Endothelial cell of umbilical vein (primary cell): ENCODE measurements around the gene GFPT1. TPM values are rescaled to one million over a fixed set of nuclear protein-coding genes. Genes with fewer than 3 reads are reported as not detected.

Source experiments
- BruUV-seq: library from RNA; stranded (reverse); fragments of 400-500 nt; replicated peaks from 2 replicates; lab custom pipeline; 2021; lab: Mats Ljungman, UMichigan
- CTCF ChIA-PET: fragments of 300-600, 350-600 bp; sonication (Branson Sonifier 250); formaldehyde crosslinking; loops from one replicate; lab custom pipeline; 2021; ENCODE audit warnings: antibody characterized with exemption, inconsistent platforms; lab: Charles Lee
- POLR2A ChIA-PET: fragments of 300-600, 350-600 bp; sonication (Branson Sonifier 250); formaldehyde crosslinking; loops from one replicate; lab custom pipeline; 2021; ENCODE audit warnings: antibody characterized with exemption, inconsistent platforms; lab: Charles Lee
- DNase-seq: peaks from one replicate; pipeline ENCODE4 v3.0.0-alpha.2; 2011; ENCODE audit warnings: low read depth, low spot score
- FAIRE-seq: peaks from 2 replicates; lab custom pipeline; 2011; peaks lifted over from hg19 to GRCh38; lab: Jason Lieb, UNC
- H2AFZ ChIP-seq: 2 replicates; pipeline ENCODE4 v1.6.0; 2012; ENCODE audit warnings: low read depth, low read length, control low read depth, inconsistent platforms
- H3K27ac ChIP-seq: 2 replicates; pipeline ENCODE4 v1.5.1; 2011; ENCODE audit warnings: low read depth, mild to moderate bottlenecking, control low read depth, low read length, moderate library complexity; ENCODE audit not compliant: insufficient read depth
- H3K27me3 ChIP-seq, 2 experiments: 2 replicates each; pipeline versions ENCODE4 v1.6.0 to v1.6.1; 2011; ENCODE audit warnings: low read length in 2 of 2, mixed read lengths in 1 of 2; ENCODE audit not compliant: control insufficient read depth in 2 of 2, insufficient read depth in 2 of 2
- H3K36me3 ChIP-seq, 2 experiments: 2 replicates in 1 of 2; 3 replicates in 1 of 2; pipeline ENCODE4 v1.5.1; 2011; ENCODE audit warnings: low read length in 2 of 2, mild to moderate bottlenecking in 1 of 2, moderate library complexity in 1 of 2; ENCODE audit not compliant: control insufficient read depth in 2 of 2, insufficient read depth in 2 of 2; ENCODE audit errors: extremely low read depth in 1 of 2
- H3K4me1 ChIP-seq: 3 replicates; pipeline ENCODE4 v1.5.1; 2011; ENCODE audit warnings: mild to moderate bottlenecking, low read length; ENCODE audit not compliant: control insufficient read depth, insufficient read depth; ENCODE audit errors: extremely low read depth
- H3K4me2 ChIP-seq: 2 replicates; pipeline ENCODE4 v1.6.1; 2011; ENCODE audit warnings: low read length, control low read depth, mixed read lengths; ENCODE audit not compliant: insufficient read depth
- H3K4me3 ChIP-seq, 3 experiments: fragments of 200-600 bp in 1 of 3; sonication (generic), shearing (Covaris generic) in 1 of 3; replicated peaks in 1 of 3; 2 replicates each; pipeline ENCODE4 v1.5.1; 2011 to 2016; ENCODE audit warnings: control low read depth in 3 of 3, low read length in 3 of 3, mild to moderate bottlenecking in 2 of 3, inconsistent platforms in 1 of 3, low read depth in 1 of 3, moderate library complexity in 1 of 3; ENCODE audit not compliant: insufficient read depth in 1 of 3
- H3K79me2 ChIP-seq: 2 replicates; pipeline ENCODE4 v1.6.0; 2012; ENCODE audit warnings: low read length, inconsistent platforms; ENCODE audit not compliant: control insufficient read depth, insufficient read depth
- H3K9ac ChIP-seq: replicated peaks from 2 replicates; pipeline ENCODE3; 2011; ENCODE audit warnings: low read length, control low read depth; ENCODE audit not compliant: insufficient read depth; ENCODE audit errors: extremely low read depth
- H3K9me1 ChIP-seq: replicated peaks from 3 replicates; pipeline ENCODE4 v1.6.0; 2011; ENCODE audit warnings: mild to moderate bottlenecking, low read length; ENCODE audit not compliant: control insufficient read depth, insufficient read depth; ENCODE audit errors: extremely low read depth
- H3K9me3 ChIP-seq: replicated peaks from 2 replicates; pipeline ENCODE4 v1.5.1; 2012; ENCODE audit warnings: low read length, inconsistent platforms; ENCODE audit not compliant: control insufficient read depth, insufficient read depth
- H4K20me1 ChIP-seq: replicated peaks from 2 replicates; pipeline ENCODE3; 2011; ENCODE audit warnings: mild to moderate bottlenecking, low read length; ENCODE audit not compliant: control insufficient read depth, insufficient read depth; ENCODE audit errors: extremely low read depth
- CTCF ChIP-seq, 2 donors: IDR thresholded peaks; 1 replicate in 1 of 2; 2 replicates in 1 of 2; pipeline ENCODE4 v1.5.1; 2011; ENCODE audit warnings: low read length in 2 of 2, mild to moderate bottlenecking in 2 of 2, moderate library complexity in 2 of 2, control low read depth in 1 of 2, inconsistent platforms in 1 of 2, low read depth in 1 of 2; ENCODE audit not compliant: insufficient read depth in 1 of 2; ENCODE audit errors: extremely low read depth in 1 of 2
- EZH2 ChIP-seq: IDR thresholded peaks from 2 replicates; pipeline ENCODE4 v1.6.1; 2012; ENCODE audit warnings: borderline replicate concordance, low read depth, mild to moderate bottlenecking, moderate library complexity, low read length, inconsistent platforms; ENCODE audit not compliant: severe bottlenecking
- FOS ChIP-seq: IDR thresholded peaks from 2 replicates; pipeline ENCODE4 v1.6.1; 2011; ENCODE audit warnings: mild to moderate bottlenecking, low read length, moderate library complexity, borderline replicate concordance; ENCODE audit not compliant: insufficient read depth
- GATA2 ChIP-seq: IDR thresholded peaks from 2 replicates; pipeline ENCODE4 v1.7.0; 2011; ENCODE audit warnings: low read depth, mild to moderate bottlenecking, moderate library complexity, mixed read lengths, low read length; ENCODE audit not compliant: insufficient read length, insufficient read depth
- JUN ChIP-seq: IDR thresholded peaks from 2 replicates; pipeline ENCODE4 v1.6.1; 2011; ENCODE audit warnings: borderline replicate concordance, low read depth; ENCODE audit not compliant: insufficient read length, insufficient read depth
- MAX ChIP-seq: IDR thresholded peaks from 2 replicates; pipeline ENCODE4 v1.6.1; 2011; ENCODE audit not compliant: insufficient read depth, insufficient read length
- MYC ChIP-seq: IDR thresholded peaks from one replicate; pipeline ENCODE4 v1.6.1; 2011; ENCODE audit warnings: mild to moderate bottlenecking, low read depth, low read length
- POLR2A ChIP-seq: IDR thresholded peaks from 2 replicates; pipeline ENCODE4 v1.6.1; 2012; ENCODE audit warnings: low read depth, mild to moderate bottlenecking, control low read depth, low read length
- POLR2AphosphoS5 ChIP-seq: IDR thresholded peaks from 2 replicates; pipeline ENCODE4 v1.6.1; 2012; ENCODE audit warnings: low read depth, mild to moderate bottlenecking, control low read depth, low read length, moderate library complexity; ENCODE audit not compliant: insufficient read depth
- dilution Hi-C: fragments of 300-500 bp; cut with MboI; formaldehyde crosslinking; loops from one replicate; pipeline ENCODE4 v1.15.0; 2019; ENCODE audit warnings: low sequenced_read_pairs; ENCODE audit not compliant: extremely low pct_ligation_motif_present
- intact Hi-C: fragments of 100-400 bp; cut with micrococcal nuclease; formaldehyde crosslinking; loops from one replicate; pipeline ENCODE4 v1.10.0; 2022
- polyA plus RNA-seq, 4 experiments: library from polyadenylated mRNA; depleted of rRNA in 3 of 4; stranded (reverse) in 3 of 4; unstranded in 1 of 4; fragments of >200 nt; gene quantifications; 2 replicates each; pipeline versions ENCODE4 v1.2.1 to v1.2.3, GENCODE V29; 2011 to 2012; ENCODE audit warnings: missing spikeins in 1 of 4
- total RNA-seq: library from RNA; stranded (reverse); gene quantifications from 2 replicates; pipeline ENCODE4 v1.2.3, GENCODE V29; 2021

Gene GFPT1
- total and polyA plus RNA-seq, 2 donors (not counting 3 experiments of a cell fraction or from before 2014, with no cell fraction given) = 8.8 to 38.7 TPM

- no peak for TF ChIP-seq POLR2A
- no peak for TF ChIP-seq CTCF (IDR thresholded peaks at IDR 0.05; ENCODE audit: extremely low read depth in 1 of 2, insufficient read depth in 1 of 2, low read depth in 1 of 2, low read length in 2 of 2)
- no peak for TF ChIP-seq POLR2AphosphoS5
- no peak for TF ChIP-seq MYC
- dilution Hi-C loops = no loop called here
These were observed 106.9 kb downstream of the GFPT1 start for GRCh38 chr2:69279931-69280681.

GRCh38 chr2:69279211-69279610 is 107.8 kb downstream of the GFPT1 start:
- no TSS peak for BruUV-seq
- Histone ChIP-seq H3K79me2 (no peaks in the 10 kb centered on the region), H3K9me1 (no peaks in the 10 kb centered on the region), H3K27me3 (no peaks in the 10 kb centered on the region), H4K20me1 (no peaks in the 10 kb centered on the region), H3K4me2 (no peak overlapping the region), H3K4me1 (peaks cover 16% of the 10 kb centered on the region), H3K36me3 (no peaks in the 10 kb centered on the region), H2AFZ (no peak overlapping the region), H3K9ac (no peak overlapping the region), H3K27ac (no peak overlapping the region), H3K4me3 (no peak overlapping the region), H3K9me3 (no peaks in the 10 kb centered on the region)
- ChIA-PET CTCF (interaction anchor here (1.1 kb wide), 1 partner anchor 9 kb away, joined by 3 read pairs; no protein-coding TSS in a partner anchor), POLR2A (no interaction called here)
- no peak for DNase-seq
- FAIRE-seq = no peak
- dilution Hi-C loops = no loop called here
- intact Hi-C loops = no loop called here
- no peak for TF ChIP-seq EZH2
- no peak for TF ChIP-seq CTCF (IDR thresholded peaks at IDR 0.05; ENCODE audit: extremely low read depth in 1 of 2, insufficient read depth in 1 of 2, low read depth in 1 of 2, low read length in 2 of 2)
- TF ChIP-seq POLR2AphosphoS5 = no peak
- no peak for TF ChIP-seq MAX
- TF ChIP-seq JUN = no peak
- TF ChIP-seq POLR2A = no peak
- no peak for TF ChIP-seq FOS
- TF ChIP-seq GATA2 = no peak
- no peak for TF ChIP-seq MYC

More at GRCh38 chr2:69279931-69280681, 106.9 kb downstream of the GFPT1 start:
- Histone ChIP-seq H3K4me1 (peaks cover 13% of the 10 kb centered on the region), H3K9me3 (no peaks in the 10 kb centered on the region), H3K9ac (no peak overlapping the region), H3K36me3 (no peaks in the 10 kb centered on the region), H4K20me1 (no peaks in the 10 kb centered on the region), H2AFZ (no peak overlapping the region), H3K79me2 (no peaks in the 10 kb centered on the region), H3K27ac (no peak overlapping the region), H3K9me1 (no peaks in the 10 kb centered on the region), H3K4me2 (no peak overlapping the region), H3K4me3 (no peak overlapping the region), H3K27me3 (no peaks in the 10 kb centered on the region)
- BruUV-seq = no TSS peak
- ChIA-PET POLR2A (no interaction called here), CTCF (interaction anchor here (1.1 kb wide), 1 partner anchor 10 kb away, joined by 3 read pairs; no protein-coding TSS in a partner anchor)
- intact Hi-C loops = no loop called here
- DNase-seq = no peak
- FAIRE-seq = no peak
